DOHH2 (cell line): ENCODE measurements around the gene RAPGEF3.

Source experiments
- H3F3A ChIP-seq: fragments of 200-600 bp; sonication (generic), shearing (Covaris generic); 2 replicates; pipeline ENCODE4 v1.6.0; 2016; ENCODE audit warnings: antibody characterized with exemption, mild to moderate bottlenecking; ENCODE audit not compliant: control insufficient read depth, insufficient read depth
- H3K27ac ChIP-seq: fragments of 200-600 bp; sonication (generic); 2 replicates; pipeline ENCODE4 v1.5.1; 2014; ENCODE audit warnings: low read depth, mild to moderate bottlenecking, low read length, moderate library complexity
- H3K27me3 ChIP-seq: fragments of 200-600 bp; sonication (generic); 2 replicates; pipeline ENCODE4 v1.6.1; 2014; ENCODE audit warnings: mild to moderate bottlenecking, low read length, mixed read lengths; ENCODE audit not compliant: control insufficient read depth
- H3K36me3 ChIP-seq: fragments of 200-600 bp; sonication (generic); 2 replicates; pipeline ENCODE4 v1.6.1; 2014; ENCODE audit warnings: mild to moderate bottlenecking, low read length, moderate library complexity, mixed read lengths; ENCODE audit not compliant: control insufficient read depth
- H3K4me1 ChIP-seq: fragments of 200-600 bp; sonication (generic); 2 replicates; pipeline ENCODE4 v1.6.1; 2014; ENCODE audit warnings: mild to moderate bottlenecking, low read length, mixed read lengths; ENCODE audit not compliant: control insufficient read depth
- H3K4me2 ChIP-seq: fragments of 200-600 bp; sonication (generic); 2 replicates; pipeline ENCODE4 v1.6.0; 2014; ENCODE audit warnings: mild to moderate bottlenecking, low read length, moderate library complexity
- H3K4me3 ChIP-seq: fragments of 200-600 bp; sonication (generic); 2 replicates; pipeline ENCODE4 v1.5.1; 2014; ENCODE audit warnings: mild to moderate bottlenecking, low read length, mixed read lengths
- H3K79me2 ChIP-seq: fragments of 200-600 bp; sonication (generic); 2 replicates; pipeline ENCODE4 v1.6.1; 2014; ENCODE audit warnings: mild to moderate bottlenecking, low read length, mixed read lengths; ENCODE audit not compliant: control insufficient read depth
- H3K9me2 ChIP-seq: fragments of 200-600 bp; sonication (generic); replicated peaks from 2 replicates; pipeline ENCODE4 v1.6.1; 2014; ENCODE audit warnings: mild to moderate bottlenecking, low read length, mixed read lengths; ENCODE audit not compliant: control insufficient read depth
- H3K9me3 ChIP-seq: fragments of 200-600 bp; sonication (generic); 2 replicates; pipeline ENCODE4 v1.6.1; 2014; ENCODE audit warnings: antibody characterized with exemption, low read length, mixed read lengths; ENCODE audit not compliant: control insufficient read depth, insufficient read depth
- H4K20me1 ChIP-seq: fragments of 200-600 bp; sonication (generic); 2 replicates; pipeline ENCODE4 v1.6.0; 2014; ENCODE audit warnings: low read depth, mild to moderate bottlenecking, antibody characterized with exemption, low read length, moderate library complexity; ENCODE audit not compliant: control insufficient read depth, insufficient read depth
- CTCF ChIP-seq: fragments of 200-600 bp; sonication (generic); IDR thresholded peaks from one replicate; pipeline ENCODE4 v1.5.1; 2014; ENCODE audit warnings: antibody characterized with exemption, mild to moderate bottlenecking, low read depth, low read length; ENCODE audit not compliant: poor library complexity, severe bottlenecking
- EZH2phosphoT487 ChIP-seq: fragments of 200-600 bp; sonication (generic); IDR thresholded peaks from 2 replicates; pipeline ENCODE4 v1.6.1; 2017; ENCODE audit warnings: borderline replicate concordance, mild to moderate bottlenecking, antibody characterized with exemption, low read length, moderate library complexity, mixed read lengths

RAPGEF3 gene

GRCh38 chr12:47700263-47700662 is 58.4 kb downstream of the RAPGEF3 start:
- Histone ChIP-seq H3K9me3 (no peaks in the 10 kb centered on the region), H3F3A (peaks cover 22% of the 10 kb centered on the region), H3K4me2 (no peak overlapping the region), H3K27me3 (no peaks in the 10 kb centered on the region), H3K4me3 (no peak overlapping the region), H3K4me1 (peaks cover 54% of the 10 kb centered on the region), H3K36me3 (peaks cover 75% of the 10 kb centered on the region), H3K27ac (no peak overlapping the region), H3K79me2 (peaks cover 74% of the 10 kb centered on the region), H3K9me2 (no peaks in the 10 kb centered on the region), H4K20me1 (peaks cover 3% of the 10 kb centered on the region; the same call in 1 of the 2 replicates)
- no peak for TF ChIP-seq CTCF
- TF ChIP-seq EZH2phosphoT487: no peak

- H3F3A ChIP-seq: peaks cover 22% of the 10 kb centered on the region
- H3K4me2 ChIP-seq: peak overlapping the region; percentile 44
- H3K27me3 ChIP-seq: no peaks in the 10 kb centered on the region
- H3K4me3 ChIP-seq: no peak overlapping the region
- H3K4me1 ChIP-seq: peaks cover 41% of the 10 kb centered on the region
- TF ChIP-seq EZH2phosphoT487: no peak
- no peak for TF ChIP-seq CTCF
- peaks cover 85% of the 10 kb centered on the region for H3K36me3 ChIP-seq
- H3K9me3 ChIP-seq: no peaks in the 10 kb centered on the region
- H3K9me2 ChIP-seq: no peaks in the 10 kb centered on the region
- H4K20me1 ChIP-seq: no peaks in the 10 kb centered on the region; the same call in 1 of the 2 replicates
- H3K79me2 ChIP-seq: peaks cover 60% of the 10 kb centered on the region
- peak overlapping the region; percentile 58; the same call in 1 of the 2 replicates for H3K27ac ChIP-seq
Observed at GRCh38 chr12:47698631-47699030, 60.0 kb downstream of the RAPGEF3 start.

- H3K9me3 ChIP-seq: no peaks in the 10 kb centered on the region
- TF ChIP-seq EZH2phosphoT487 (no peak), CTCF (no peak)
- peaks cover 86% of the 10 kb centered on the region for H3K36me3 ChIP-seq
- H3K4me3 ChIP-seq: peak overlapping the region; percentile 41
- H3K27ac ChIP-seq: peak overlapping the region; percentile 58
- no peaks in the 10 kb centered on the region for H3K9me2 ChIP-seq
- no peaks in the 10 kb centered on the region; the same call in 1 of the 2 replicates for H4K20me1 ChIP-seq
- no peaks in the 10 kb centered on the region for H3K27me3 ChIP-seq
- H3F3A ChIP-seq: peaks cover 22% of the 10 kb centered on the region
- H3K79me2 ChIP-seq: peaks cover 57% of the 10 kb centered on the region
- peaks cover 35% of the 10 kb centered on the region for H3K4me1 ChIP-seq
- H3K4me2 ChIP-seq: peak overlapping the region; percentile 44
Observed at GRCh38 chr12:47698055-47698454, 60.6 kb downstream of the RAPGEF3 start.
